Measurements from ENCODE around the gene ADORA3. TPM values are rescaled to one million over a fixed set of nuclear protein-coding genes. Genes with fewer than 3 reads are reported as not detected.

The ADORA3 gene
- total RNA-seq, 3 donors from 2014 or later (not counting 1 experiment from before 2014, with no cell fraction given), result 0.40 TPM; not detected in 2

DNA sequence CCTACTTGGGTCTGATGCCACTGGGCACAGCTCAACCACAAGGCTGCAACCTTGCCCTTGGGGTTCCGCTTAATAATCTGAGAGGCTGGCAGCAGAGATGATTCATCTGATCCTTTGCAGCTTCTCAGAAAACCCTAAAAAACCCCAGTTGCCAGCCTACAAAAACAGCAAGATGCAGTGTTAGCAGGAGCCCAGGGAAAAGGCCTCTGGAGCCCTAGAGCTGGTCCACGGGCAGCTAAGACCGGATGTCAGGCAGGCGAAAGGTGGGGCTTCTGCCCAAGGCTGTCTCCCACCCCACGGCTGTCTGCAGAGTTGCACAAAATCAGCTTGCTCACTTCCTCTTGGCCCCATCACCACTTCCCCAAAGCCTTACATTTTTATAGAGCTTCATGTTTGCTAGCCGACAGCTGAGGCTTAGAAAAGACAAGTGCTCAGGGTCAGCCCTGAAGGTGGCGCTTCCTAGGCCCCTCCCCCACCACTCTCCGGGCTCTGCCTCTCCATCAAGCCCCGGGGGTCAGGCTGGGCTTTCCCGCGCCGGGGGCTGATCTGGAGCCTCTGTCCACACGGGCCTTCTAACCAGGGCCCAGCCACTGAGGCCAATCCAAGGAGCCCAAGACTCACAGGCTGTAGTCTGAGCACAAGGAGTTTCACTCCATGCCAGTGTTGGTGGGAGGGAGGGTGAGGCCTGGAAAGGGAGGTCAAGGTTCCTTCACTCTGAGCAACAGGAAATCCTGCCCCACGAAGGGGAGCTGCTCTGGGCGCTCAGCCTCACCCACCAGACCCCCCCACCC, 4.2 kb upstream of the ADORA3 start:
- 0% methylated on average over 13 of the region's 15 CpGs for WGBS (ENCODE audit: insufficient coverage)

DNA sequence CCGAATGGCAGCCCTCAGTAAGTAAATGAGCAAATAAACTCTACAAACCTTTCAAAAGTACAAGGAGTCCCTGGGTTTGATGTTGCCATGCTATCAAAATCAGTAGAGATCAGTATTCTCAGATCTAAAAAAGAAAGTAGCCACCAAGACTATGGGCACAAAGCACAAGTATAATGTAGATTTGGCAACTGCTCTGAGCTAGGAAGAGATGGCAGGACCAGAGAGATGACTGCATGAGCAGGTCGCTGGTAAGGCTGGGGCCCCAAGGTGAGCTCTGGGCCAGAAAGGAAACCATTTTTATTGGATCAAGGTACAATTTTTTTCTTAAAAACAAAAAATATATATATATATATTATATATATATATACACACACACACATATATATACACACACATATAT, 3.1 kb upstream of the ADORA3 start:
- Histone ChIP-seq H3K27ac (ENCODE audit: low read length) (peak overlapping the region; percentile 54), H3K27me3 (ENCODE audit: control insufficient read depth, insufficient read depth, low read length) (no peaks in the 10 kb centered on the region), H3K36me3 (ENCODE audit: control insufficient read depth, insufficient read depth, low read length) (no peaks in the 10 kb centered on the region), H3K4me1 (ENCODE audit: control insufficient read depth, insufficient read depth, low read length) (peaks cover 61% of the 10 kb centered on the region), H3K9me3 (ENCODE audit: control insufficient read depth, insufficient read depth, low read length) (no peaks in the 10 kb centered on the region), H3K4me3 (ENCODE audit: low read length) (no peak overlapping the region)
- intact Hi-C loops (cut with micrococcal nuclease), result loop anchor here (2.0 kb wide), 1 partner anchor 32 kb away; no protein-coding TSS in a partner anchor
- no peak for ATAC-seq
- TF ChIP-seq, protein P1, sequence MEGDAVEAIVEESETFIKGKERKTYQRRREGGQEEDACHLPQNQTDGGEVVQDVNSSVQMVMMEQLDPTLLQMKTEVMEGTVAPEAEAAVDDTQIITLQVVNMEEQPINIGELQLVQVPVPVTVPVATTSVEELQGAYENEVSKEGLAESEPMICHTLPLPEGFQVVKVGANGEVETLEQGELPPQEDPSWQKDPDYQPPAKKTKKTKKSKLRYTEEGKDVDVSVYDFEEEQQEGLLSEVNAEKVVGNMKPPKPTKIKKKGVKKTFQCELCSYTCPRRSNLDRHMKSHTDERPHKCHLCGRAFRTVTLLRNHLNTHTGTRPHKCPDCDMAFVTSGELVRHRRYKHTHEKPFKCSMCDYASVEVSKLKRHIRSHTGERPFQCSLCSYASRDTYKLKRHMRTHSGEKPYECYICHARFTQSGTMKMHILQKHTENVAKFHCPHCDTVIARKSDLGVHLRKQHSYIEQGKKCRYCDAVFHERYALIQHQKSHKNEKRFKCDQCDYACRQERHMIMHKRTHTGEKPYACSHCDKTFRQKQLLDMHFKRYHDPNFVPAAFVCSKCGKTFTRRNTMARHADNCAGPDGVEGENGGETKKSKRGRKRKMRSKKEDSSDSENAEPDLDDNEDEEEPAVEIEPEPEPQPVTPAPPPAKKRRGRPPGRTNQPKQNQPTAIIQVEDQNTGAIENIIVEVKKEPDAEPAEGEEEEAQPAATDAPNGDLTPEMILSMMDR (IDR thresholded peaks at IDR 0.05), result no peak
- peaks cover 23 to 44% of the 10 kb centered on the region in 2 donors for H3K4me1 Mint-ChIP-seq
- no peaks in the 10 kb centered on the region for H3K9me3 Mint-ChIP-seq
- no peaks in the 10 kb centered on the region for H3K36me3 Mint-ChIP-seq
- no peak overlapping the region for H3K4me3 Mint-ChIP-seq
- H3K27me3 Mint-ChIP-seq (ENCODE audit: low read depth in 2 of 2), result no peaks in the 10 kb centered on the region
- H3K27ac Mint-ChIP-seq, result peak overlapping the region; percentile 77 to 83
- no peak for DNase-seq
- WGBS (ENCODE audit: insufficient coverage), result 48% methylated on average over 2 of the region's 2 CpGs

More for the DNA sequence above, 4.2 kb upstream of the ADORA3 start:
- Mint-ChIP-seq H3K9me3 (no peaks in the 10 kb centered on the region), H3K27me3 (ENCODE audit: low read depth in 2 of 2) (no peaks in the 10 kb centered on the region), H3K36me3 (no peaks in the 10 kb centered on the region), H3K27ac (peak overlapping the region in 1 of 2 donors; percentile 87), H3K4me3 (peak overlapping the region; percentile 80), H3K4me1 (peaks cover 23 to 44% of the 10 kb centered on the region in 2 donors)
- intact Hi-C loops (cut with micrococcal nuclease), result loop anchor here (1.0 to 2.0 kb wide), 5 partner anchors 33 to 262 kb away; partner anchors contain the start of gene DDX20
- Histone ChIP-seq H3K27ac (ENCODE audit: low read length) (peak overlapping the region; percentile 92), H3K9me3 (ENCODE audit: control insufficient read depth, insufficient read depth, low read length) (no peaks in the 10 kb centered on the region), H3K27me3 (ENCODE audit: control insufficient read depth, insufficient read depth, low read length) (no peaks in the 10 kb centered on the region), H3K4me1 (ENCODE audit: control insufficient read depth, insufficient read depth, low read length) (peaks cover 61% of the 10 kb centered on the region), H3K4me3 (ENCODE audit: low read length) (peak overlapping the region; percentile 26), H3K36me3 (ENCODE audit: control insufficient read depth, insufficient read depth, low read length) (no peaks in the 10 kb centered on the region)
- DNase-seq, result peak; percentile 61 to 72
- TF ChIP-seq, protein P1 (IDR thresholded peaks at IDR 0.05), result no peak
- ATAC-seq, result peak; percentile 68 to 84 (median 72)

DNA sequence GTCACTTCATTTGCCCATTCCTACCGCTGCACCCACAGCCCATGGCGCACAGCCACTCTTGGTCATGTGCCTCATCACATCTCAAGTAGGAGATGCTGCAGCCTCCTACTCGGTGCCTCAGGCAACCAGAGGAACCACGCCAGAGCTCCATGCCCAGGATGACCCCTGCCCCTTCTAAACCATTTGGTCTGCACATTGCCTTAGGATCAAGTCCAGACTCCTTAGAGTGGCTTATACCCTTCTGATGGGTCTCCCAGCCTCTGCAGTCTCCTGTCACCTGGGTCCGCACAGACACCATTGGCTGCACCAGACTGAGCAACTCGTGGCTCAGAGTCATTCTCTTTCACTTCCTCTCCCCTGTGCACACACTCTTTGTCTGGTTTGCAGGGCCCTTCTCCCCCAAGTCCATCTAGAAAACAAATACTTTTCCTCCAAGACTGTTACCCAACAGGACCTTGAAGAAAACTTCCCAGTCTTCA, 2.2 kb upstream of the ADORA3 start:
- no peaks in the 10 kb centered on the region for H3K36me3 Mint-ChIP-seq
- 72% methylated on average over 6 of the region's 6 CpGs for WGBS (ENCODE audit: insufficient coverage)
- H3K27me3 Mint-ChIP-seq (ENCODE audit: low read depth in 2 of 2), result no peaks in the 10 kb centered on the region
- no peak for ATAC-seq
- intact Hi-C loops (cut with micrococcal nuclease), result loop anchor here (2.0 kb wide), 1 partner anchor 31 kb away; no protein-coding TSS in a partner anchor
- TF ChIP-seq, protein P1 (IDR thresholded peaks at IDR 0.05), result no peak
- H3K27ac Mint-ChIP-seq, result peak overlapping the region; percentile 77 to 83
- H3K9me3 ChIP-seq (ENCODE audit: control insufficient read depth, insufficient read depth, low read length), result no peaks in the 10 kb centered on the region
- H3K9me3 Mint-ChIP-seq, result no peaks in the 10 kb centered on the region
- no peak overlapping the region for H3K4me3 ChIP-seq (ENCODE audit: low read length)
- H3K36me3 ChIP-seq (ENCODE audit: control insufficient read depth, insufficient read depth, low read length), result no peaks in the 10 kb centered on the region
- no peak overlapping the region for H3K4me3 Mint-ChIP-seq
- peak in 1 of 2 donors; percentile 46 for DNase-seq
- H3K4me1 ChIP-seq (ENCODE audit: control insufficient read depth, insufficient read depth, low read length), result peaks cover 61% of the 10 kb centered on the region
- peak overlapping the region; percentile 54 for H3K27ac ChIP-seq (ENCODE audit: low read length)
- peaks cover 23 to 44% of the 10 kb centered on the region in 2 donors for H3K4me1 Mint-ChIP-seq
- H3K27me3 ChIP-seq (ENCODE audit: control insufficient read depth, insufficient read depth, low read length), result no peaks in the 10 kb centered on the region
